ENCODE results near the gene HLA-DPB1. TPM values are rescaled to one million over a fixed set of nuclear protein-coding genes. Genes with fewer than 3 reads are reported as not detected.

The HLA-DPB1 gene
- polyA plus RNA-seq, 2 of the 4 experiments (the other 2 are of a cell fraction), result not detected

- H3K27ac ChIP-seq, result no peak overlapping the region
- no peak for ATAC-seq
- H3K4me1 ChIP-seq, result no peaks in the 10 kb centered on the region
- no peak overlapping the region for H3K4me3 ChIP-seq
- no peaks in the 10 kb centered on the region for H3K9me3 ChIP-seq
- ChIA-PET CTCF (interaction anchor here (1.0 to 2.4 kb wide), 9 partner anchors 9 to 133 kb away, joined by 3 to 6 read pairs (median 4); no protein-coding TSS in a partner anchor), POLR2A (no interaction called here)
- no peak for DNase-seq (ENCODE audit: low read depth in 1 of 2, low spot score in 1 of 2)
- no peak for TF ChIP-seq CTCF (IDR thresholded peaks at IDR 0.05)
- TF ChIP-seq ZFP36 (IDR thresholded peaks at IDR 0.05; ENCODE audit: borderline replicate concordance, partially characterized antibody), result peak; percentile 78
- WGBS (ENCODE audit: missing lambda C conversion rate), result 17% methylated on average over 6 of the region's 6 CpGs
- no peak overlapping the region; the same call in 2 of the 3 replicates for H3K4me2 ChIP-seq
- no peak for FAIRE-seq
Measured at GRCh38 chr6:33116417-33116816, 40.6 kb downstream of the HLA-DPB1 start.

GRCh38 chr6:33116841-33117711 is 41.3 kb downstream of the HLA-DPB1 start:
- no peak overlapping the region for H3K4me3 ChIP-seq
- FAIRE-seq (no peak), DNase-seq (ENCODE audit: low read depth in 1 of 2, low spot score in 1 of 2) (no peak), ATAC-seq (peak; percentile 26 to 52; a peak in 3 of 6 replicates)
- no peaks in the 10 kb centered on the region for H3K9me3 ChIP-seq
- H3K27ac ChIP-seq, result no peak overlapping the region
- H3K4me2 ChIP-seq, result peak overlapping the region; percentile 41; the same call in 2 of the 3 replicates
- no peaks in the 10 kb centered on the region for H3K4me1 ChIP-seq
- ChIA-PET POLR2A (no interaction called here), CTCF (interaction anchor here (0.7 to 1.6 kb wide), 10 partner anchors 10 to 133 kb away, joined by 3 to 6 read pairs (median 4); no protein-coding TSS in a partner anchor)
- TF ChIP-seq POLR2AphosphoS2 (conservative IDR thresholded peaks at IDR 0.05; ENCODE audit: low read length) (no peak), CBX8 (IDR thresholded peaks at IDR 0.05) (no peak), JUN (IDR thresholded peaks at IDR 0.05) (no peak), FOXS1 (CRISPR knock-in tag; IDR thresholded peaks at IDR 0.05) (no peak), E2F6 (IDR thresholded peaks at IDR 0.05; ENCODE audit: borderline replicate concordance, low read depth) (no peak), FOSL2 (IDR thresholded peaks at IDR 0.05) (no peak), FOSL2 (CRISPR knock-in tag; IDR thresholded peaks at IDR 0.05) (no peak), NR3C1 (IDR thresholded peaks at IDR 0.05) (no peak), JUNB (IDR thresholded peaks at IDR 0.05) (no peak)
- WGBS (ENCODE audit: missing lambda C conversion rate), result 14% methylated on average over 11 of the region's 32 CpGs

- H3K4me2 ChIP-seq, result no peak overlapping the region
- DNase-seq (ENCODE audit: low read depth in 1 of 2, low spot score in 1 of 2) (no peak), ATAC-seq (no peak), FAIRE-seq (no peak)
- TF ChIP-seq PHF8 (IDR thresholded peaks at IDR 0.05; ENCODE audit: borderline replicate concordance, low read depth) (no peak), PBX3 (IDR thresholded peaks at IDR 0.05) (no peak), BHLHE40 (IDR thresholded peaks at IDR 0.05; ENCODE audit: low read depth, low read length) (no peak), EHMT2 (IDR thresholded peaks at IDR 0.05; ENCODE audit: low read depth) (no peak), FOSL2 (IDR thresholded peaks at IDR 0.05) (no peak), FOSL2 (CRISPR knock-in tag; IDR thresholded peaks at IDR 0.05) (no peak), MAX (IDR thresholded peaks at IDR 0.05) (no peak), HES2 (IDR thresholded peaks at IDR 0.05) (no peak), ESRRA (IDR thresholded peaks at IDR 0.05; ENCODE audit: borderline replicate concordance, low read length) (no peak), KDM1A (IDR thresholded peaks at IDR 0.05; ENCODE audit: low read depth) (no peak), NR3C1 (IDR thresholded peaks at IDR 0.05) (no peak), FOSB (CRISPR knock-in tag; IDR thresholded peaks at IDR 0.05) (no peak), NFE2L2 (conservative IDR thresholded peaks at IDR 0.05; ENCODE audit: low read length) (no peak), JUN (IDR thresholded peaks at IDR 0.05) (no peak), E2F6 (IDR thresholded peaks at IDR 0.05; ENCODE audit: borderline replicate concordance, low read depth) (no peak), MYC (IDR thresholded peaks at IDR 0.05; ENCODE audit: borderline replicate concordance, low read length) (no peak), HOXB5 (CRISPR knock-in tag; IDR thresholded peaks at IDR 0.05) (no peak), CBX8 (IDR thresholded peaks at IDR 0.05) (no peak), POLR2A (IDR thresholded peaks at IDR 0.05; ENCODE audit: low read length) (no peak)
- H3K27ac ChIP-seq, result no peak overlapping the region
- no peak overlapping the region for H3K4me3 ChIP-seq
- H3K9me3 ChIP-seq, result no peaks in the 10 kb centered on the region
- H3K4me1 ChIP-seq, result no peaks in the 10 kb centered on the region
- CTCF ChIA-PET, result interaction anchor here (0.8 to 4.6 kb wide), 9 partner anchors 18 to 132 kb away, joined by 3 to 27 read pairs (median 5); no protein-coding TSS in a partner anchor
- 39% methylated on average over 9 of the region's 9 CpGs for WGBS (ENCODE audit: missing lambda C conversion rate)
- POLR2A ChIA-PET, result no interaction called here
Measured at GRCh38 chr6:33117811-33118277, 42.1 kb downstream of the HLA-DPB1 start.

All from A549 (cell line).